ENCODE data around the gene ERG28.

Gene ERG28

GRCh38 chr14:75672605-75673192, 12.0 kb upstream of the ERG28 start:
- DNase-seq (ENCODE audit: low read depth) = no peak
- H3K4me3 ChIP-seq (ENCODE audit: low read depth, low read length) = no peak overlapping the region
- no peak for TF ChIP-seq MAX (IDR thresholded peaks at IDR 0.05; ENCODE audit: low read depth, low read length)
- no peak for TF ChIP-seq MYC (IDR thresholded peaks at IDR 0.05; ENCODE audit: low read depth, low read length)
- TF ChIP-seq CTCF (IDR thresholded peaks at IDR 0.05; ENCODE audit: low read depth, low read length) = no peak
- TF ChIP-seq POLR2A (IDR thresholded peaks at IDR 0.05; ENCODE audit: extremely low read depth, insufficient read length) = no peak

- no peak for DNase-seq (ENCODE audit: low read depth)
- TF ChIP-seq MAX (IDR thresholded peaks at IDR 0.05; ENCODE audit: low read depth, low read length) (no peak), CTCF (IDR thresholded peaks at IDR 0.05; ENCODE audit: low read depth, low read length) (no peak), POLR2A (IDR thresholded peaks at IDR 0.05; ENCODE audit: extremely low read depth, insufficient read length) (no peak), MYC (IDR thresholded peaks at IDR 0.05; ENCODE audit: low read depth, low read length) (no peak)
- no peak overlapping the region for H3K4me3 ChIP-seq (ENCODE audit: low read depth, low read length)
These were observed 6.6 kb upstream of the ERG28 start for GRCh38 chr14:75667099-75667765.

DNA sequence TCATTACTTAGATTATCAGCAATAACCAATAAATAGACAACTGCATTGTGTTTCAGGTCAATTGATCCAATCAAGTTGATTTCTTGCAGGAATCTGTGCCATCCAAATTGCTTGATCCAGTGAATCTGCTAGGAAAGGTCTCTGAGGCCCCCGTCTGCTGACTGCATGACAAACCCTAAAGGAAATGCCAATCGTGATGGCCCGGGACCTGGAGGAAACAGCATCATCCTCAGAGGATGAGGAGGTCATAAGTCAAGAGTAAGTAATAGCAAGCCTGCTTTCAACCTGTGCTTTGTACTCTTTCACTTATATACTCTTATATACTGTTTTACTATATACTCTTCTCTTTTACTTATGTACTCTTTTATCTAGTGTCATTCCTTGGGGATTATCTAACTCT, 2.3 kb upstream of the ERG28 start:
- DNase-seq (ENCODE audit: low read depth) = no peak
- TF ChIP-seq MAX (IDR thresholded peaks at IDR 0.05; ENCODE audit: low read depth, low read length) (no peak), POLR2A (IDR thresholded peaks at IDR 0.05; ENCODE audit: extremely low read depth, insufficient read length) (no peak), CTCF (IDR thresholded peaks at IDR 0.05; ENCODE audit: low read depth, low read length) (no peak), MYC (IDR thresholded peaks at IDR 0.05; ENCODE audit: low read depth, low read length) (no peak)
- H3K4me3 ChIP-seq (ENCODE audit: low read depth, low read length) = no peak overlapping the region

DNA sequence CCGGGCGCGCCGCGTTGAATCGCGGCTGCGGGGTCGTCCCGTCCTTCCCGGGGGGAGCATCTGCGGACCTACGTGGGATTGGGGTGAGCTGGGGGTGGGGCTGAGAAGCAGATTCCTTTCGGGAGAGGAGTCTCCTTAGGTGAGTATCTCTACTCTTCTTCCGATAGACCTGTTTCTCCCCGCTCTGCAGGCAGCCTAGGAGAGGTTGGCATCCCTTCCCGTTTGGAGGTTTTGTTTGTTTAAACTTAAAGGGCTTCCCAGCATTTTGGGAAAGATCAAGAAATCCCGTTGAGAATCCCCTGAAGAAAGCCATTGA, 781 bp upstream of the ERG28 start:
- DNase-seq (ENCODE audit: low read depth) = no peak
- TF ChIP-seq CTCF (IDR thresholded peaks at IDR 0.05; ENCODE audit: low read depth, low read length) (no peak), MYC (IDR thresholded peaks at IDR 0.05; ENCODE audit: low read depth, low read length) (no peak), POLR2A (IDR thresholded peaks at IDR 0.05; ENCODE audit: extremely low read depth, insufficient read length) (no peak)
- H3K4me3 ChIP-seq (ENCODE audit: low read depth, low read length) = peak overlapping the region; percentile 97

- no peak for DNase-seq (ENCODE audit: low read depth)
- no peak for TF ChIP-seq MAX (IDR thresholded peaks at IDR 0.05; ENCODE audit: low read depth, low read length)
- TF ChIP-seq MYC (IDR thresholded peaks at IDR 0.05; ENCODE audit: low read depth, low read length) = no peak
- TF ChIP-seq CTCF (IDR thresholded peaks at IDR 0.05; ENCODE audit: low read depth, low read length) = no peak
- no peak for TF ChIP-seq POLR2A (IDR thresholded peaks at IDR 0.05; ENCODE audit: extremely low read depth, insufficient read length)
- peak overlapping the region; percentile 97 for H3K4me3 ChIP-seq (ENCODE audit: low read depth, low read length)
These were observed 442 bp downstream of the ERG28 start for GRCh38 chr14:75660238-75660629.

Data from NB4 (cell line).